ENCODE measurements around the gene CCT4.
"Not testable (repeated sequence)": the region's sequence is repeated elsewhere in the genome, so short reads cannot be mapped to it uniquely, and the experiment has no call there.

The CCT4 gene

GRCh38 chr2:61879351-61879750 is 9.1 kb downstream of the CCT4 start:
- not testable (repeated sequence) for DNase-seq (ENCODE audit: low read depth in 2 of 2)

- no peak for DNase-seq (ENCODE audit: low read depth in 2 of 2)
Measured at GRCh38 chr2:61878761-61879160, 9.7 kb downstream of the CCT4 start.

GRCh38 chr2:61877571-61878245 is 10.7 kb downstream of the CCT4 start:
- no peak for DNase-seq (ENCODE audit: low read depth in 2 of 2)

GRCh38 chr2:61876400-61876799 is 12.1 kb downstream of the CCT4 start:
- no peak for DNase-seq (ENCODE audit: low read depth in 2 of 2)

GRCh38 chr2:61866482-61867089 is 21.9 kb downstream of the CCT4 start:
- DNase-seq (ENCODE audit: low read depth in 2 of 2): not testable (repeated sequence)

GRCh38 chr2:61862085-61862484 is 26.4 kb downstream of the CCT4 start:
- DNase-seq (ENCODE audit: low read depth in 2 of 2): no peak

GRCh38 chr2:61857224-61857623 is 31.2 kb downstream of the CCT4 start:
- no peak for DNase-seq (ENCODE audit: low read depth in 2 of 2)

GRCh38 chr2:61855318-61855613 is 33.2 kb downstream of the CCT4 start:
- no peak for DNase-seq (ENCODE audit: low read depth in 2 of 2)

- no peak for DNase-seq (ENCODE audit: low read depth in 2 of 2)
Measured at GRCh38 chr2:61854564-61855317, 33.7 kb downstream of the CCT4 start.

- peak; percentile 74 to 86 for DNase-seq (ENCODE audit: low read depth in 2 of 2)
Measured at GRCh38 chr2:61853847-61854563, 34.5 kb downstream of the CCT4 start, which contains the start of gene FAM161A. FAM161A (minus strand) TSS chr2:61854060; CDS start chr2:61854041, 19 bp downstream.

- DNase-seq (ENCODE audit: low read depth in 2 of 2): no peak
Measured at GRCh38 chr2:61853086-61853846, 35.2 kb downstream of the CCT4 start.

- DNase-seq (ENCODE audit: low read depth in 2 of 2): not testable (repeated sequence)
Measured at GRCh38 chr2:61851270-61851669, 37.2 kb downstream of the CCT4 start.

GRCh38 chr2:61845320-61845719 is 43.1 kb downstream of the CCT4 start:
- no peak for DNase-seq (ENCODE audit: low read depth in 2 of 2)

- DNase-seq (ENCODE audit: low read depth in 2 of 2): no peak
Measured at GRCh38 chr2:61841286-61841685, 47.2 kb downstream of the CCT4 start.

GRCh38 chr2:61834893-61835292 is 53.6 kb downstream of the CCT4 start:
- no peak for DNase-seq (ENCODE audit: low read depth in 2 of 2)

- DNase-seq (ENCODE audit: low read depth in 2 of 2): no peak
Measured at GRCh38 chr2:61833971-61834370, 54.5 kb downstream of the CCT4 start.

- no peak for DNase-seq (ENCODE audit: low read depth in 2 of 2)
Measured at GRCh38 chr2:61832183-61832841, 56.1 kb downstream of the CCT4 start.

- no peak for DNase-seq (ENCODE audit: low read depth in 2 of 2)
Measured at GRCh38 chr2:61822255-61822654, 66.2 kb downstream of the CCT4 start.

All from stimulated activated CD4-positive, alpha-beta T cell treated with anti-CD3 and anti-CD28 coated beads, Interleukin-4, amount 100 ng/mL, for 48 hours (primary cell).